H1 (cell line): ENCODE data around the gene GTF2A1. TPM values are rescaled to one million over a fixed set of nuclear protein-coding genes. Genes with fewer than 3 reads are reported as not detected.

Source experiments
- CTCF ChIA-PET: fragments of 300-600 bp; sonication (Branson Sonifier 250); formaldehyde crosslinking; loops from one replicate; lab custom pipeline; 2021; ENCODE audit not compliant: partially characterized antibody; lab: Charles Lee
- POLR2A ChIA-PET: fragments of 300-600 bp; sonication (Branson Sonifier 250); formaldehyde crosslinking; loops from one replicate; lab custom pipeline; 2021; ENCODE audit warnings: inconsistent platforms; ENCODE audit not compliant: partially characterized antibody; lab: Charles Lee
- DNase-seq, 2 experiments: peaks; one replicate each; pipeline versions ENCODE4 v3.0.0 to v3.0.0-alpha.2; 2010 to 2022; ENCODE audit warnings: low spot score in 2 of 2, low read depth in 1 of 2, mixed read lengths in 1 of 2
- FAIRE-seq: peaks from 2 replicates; lab custom pipeline; 2011; peaks lifted over from hg19 to GRCh38; lab: Jason Lieb, UNC
- H2AFZ ChIP-seq: 2 replicates; pipeline ENCODE4 v1.8.1; 2012; ENCODE audit warnings: low read length, inconsistent platforms
- H2AK5ac ChIP-seq: 2 replicates; pipeline ENCODE4 v1.6.1; 2013; ENCODE audit warnings: low read depth, low read length
- H2BK120ac ChIP-seq: replicated peaks from 2 replicates; pipeline ENCODE3; 2013; ENCODE audit warnings: low read depth, low read length, inconsistent platforms
- H2BK12ac ChIP-seq: 2 replicates; pipeline ENCODE4 v1.6.1; 2013; ENCODE audit warnings: low read depth, low read length
- H2BK15ac ChIP-seq: 2 replicates; pipeline ENCODE4 v1.6.1; 2013; ENCODE audit warnings: low read length
- H2BK20ac ChIP-seq: 2 replicates; pipeline ENCODE4 v1.6.1; 2013; ENCODE audit warnings: low read length
- H2BK5ac ChIP-seq: 2 replicates; pipeline ENCODE4 v1.6.1; 2013; ENCODE audit warnings: low read depth, low read length
- H3K14ac ChIP-seq: 2 replicates; pipeline ENCODE4 v1.6.1; 2013; ENCODE audit warnings: inconsistent platforms; ENCODE audit not compliant: insufficient read length
- H3K18ac ChIP-seq: 2 replicates; pipeline ENCODE4 v1.6.1; 2013; ENCODE audit warnings: low read length; ENCODE audit errors: extremely low read depth
- H3K23ac ChIP-seq: 2 replicates; pipeline ENCODE4 v1.6.1; 2013; ENCODE audit warnings: inconsistent platforms; ENCODE audit not compliant: insufficient read length
- H3K23me2 ChIP-seq: 2 replicates; pipeline ENCODE4 v1.6.1; 2013; ENCODE audit warnings: low read depth, low read length
- H3K27ac ChIP-seq: 2 replicates; pipeline ENCODE4 v1.6.1; 2011; ENCODE audit warnings: low read depth, low read length, inconsistent platforms
- H3K27me3 ChIP-seq, 4 experiments: replicated peaks in 1 of 4; 1 replicate in 1 of 4; 2 replicates in 3 of 4; pipeline versions ENCODE4 v1.6.1 to v1.8.1; 2011 to 2013; ENCODE audit warnings: low read length in 3 of 4, mild to moderate bottlenecking in 3 of 4, inconsistent platforms in 2 of 4, mixed read lengths in 2 of 4, moderate library complexity in 1 of 4; ENCODE audit not compliant: control insufficient read depth in 3 of 4, insufficient read depth in 3 of 4; ENCODE audit errors: extremely low read depth in 1 of 4
- H3K36me3 ChIP-seq, 4 experiments: 2 replicates each; pipeline versions ENCODE4 v1.6.1 to v1.8.1; 2011 to 2013; ENCODE audit warnings: mild to moderate bottlenecking in 4 of 4, low read length in 3 of 4, moderate library complexity in 2 of 4, control low read depth in 1 of 4, inconsistent platforms in 1 of 4; ENCODE audit not compliant: insufficient read depth in 4 of 4, control insufficient read depth in 2 of 4
- H3K4ac ChIP-seq: replicated peaks from 2 replicates; pipeline ENCODE3; 2013; ENCODE audit warnings: low read length, low read depth, mixed read lengths, inconsistent platforms; ENCODE audit not compliant: insufficient read length
- H3K4me1 ChIP-seq, 4 experiments: replicated peaks in 1 of 4; 1 replicate in 1 of 4; 2 replicates in 3 of 4; pipeline versions ENCODE4 v1.6.1 to v1.8.1; 2011 to 2013; ENCODE audit warnings: low read length in 3 of 4, inconsistent platforms in 2 of 4, mixed read lengths in 1 of 4; ENCODE audit not compliant: insufficient read depth in 4 of 4, control insufficient read depth in 3 of 4
- H3K4me2 ChIP-seq, 2 experiments: 2 replicates each; pipeline versions ENCODE4 v1.6.1 to v1.8.1; 2011 to 2013; ENCODE audit warnings: low read depth in 2 of 2, low read length in 2 of 2, control low read depth in 1 of 2, inconsistent platforms in 1 of 2, mild to moderate bottlenecking in 1 of 2; ENCODE audit not compliant: insufficient read depth in 1 of 2
- H3K4me3 ChIP-seq, 4 experiments: fragments of 200-600, 300-600 bp in 1 of 4; sonication (generic), shearing (Covaris generic), sonication (Bioruptor Twin) in 1 of 4; 2 replicates each; pipeline versions ENCODE4 v1.5.1 to v1.8.1; 2011 to 2016; ENCODE audit warnings: low read length in 4 of 4, low read depth in 3 of 4, control low read depth in 2 of 4, inconsistent platforms in 2 of 4, mild to moderate bottlenecking in 2 of 4, mixed read lengths in 1 of 4, moderate library complexity in 1 of 4; ENCODE audit not compliant: insufficient read depth in 2 of 4; ENCODE audit errors: extremely low read depth in 1 of 4
- H3K56ac ChIP-seq: replicated peaks from 2 replicates; pipeline ENCODE3; 2013; ENCODE audit warnings: low read depth, mild to moderate bottlenecking, mixed read lengths, low read length, inconsistent platforms; ENCODE audit not compliant: insufficient read length
- H3K79me1 ChIP-seq: 2 replicates; pipeline ENCODE4 v1.6.1; 2013; ENCODE audit warnings: low read depth, low read length, control low read depth
- H3K79me2 ChIP-seq, 2 experiments: 2 replicates each; pipeline versions ENCODE4 v1.6.1 to v1.8.1; 2012 to 2013; ENCODE audit warnings: low read length in 2 of 2, mild to moderate bottlenecking in 2 of 2, inconsistent platforms in 1 of 2; ENCODE audit not compliant: insufficient read depth in 2 of 2, control insufficient read depth in 1 of 2
- H3K9ac ChIP-seq, 4 experiments: replicated peaks in 1 of 4; 1 replicate in 1 of 4; 2 replicates in 3 of 4; pipeline versions ENCODE4 v1.6.1 to v1.8.1; 2011 to 2013; ENCODE audit warnings: low read depth in 3 of 4, low read length in 3 of 4, control low read depth in 2 of 4, mild to moderate bottlenecking in 2 of 4, moderate library complexity in 2 of 4, inconsistent platforms in 1 of 4; ENCODE audit errors: extremely low read depth in 1 of 4
- H3K9me3 ChIP-seq, 2 experiments: 2 replicates each; pipeline versions ENCODE4 v1.6.1 to v1.8.1; 2012 to 2013; ENCODE audit warnings: mild to moderate bottlenecking in 2 of 2, moderate library complexity in 2 of 2, control low read depth in 1 of 2, inconsistent platforms in 1 of 2, low read depth in 1 of 2, low read length in 1 of 2, mixed read lengths in 1 of 2; ENCODE audit not compliant: insufficient read depth in 2 of 2
- H4K20me1 ChIP-seq, 2 experiments: replicated peaks in 1 of 2; 2 replicates each; pipeline versions ENCODE3 to v1.8.1; 2011 to 2013; ENCODE audit warnings: inconsistent platforms in 2 of 2, low read length in 2 of 2, mild to moderate bottlenecking in 1 of 2; ENCODE audit not compliant: insufficient read depth in 2 of 2, control insufficient read depth in 1 of 2
- H4K5ac ChIP-seq: 2 replicates; pipeline ENCODE4 v1.6.1; 2013; ENCODE audit warnings: low read length, low read depth, mixed read lengths, inconsistent platforms; ENCODE audit not compliant: insufficient read length
- H4K8ac ChIP-seq: 2 replicates; pipeline ENCODE4 v1.8.0; 2013; ENCODE audit warnings: mild to moderate bottlenecking, moderate library complexity, low read length, inconsistent platforms; ENCODE audit not compliant: insufficient read depth; ENCODE audit errors: extremely low read depth
- H4K91ac ChIP-seq: replicated peaks from 2 replicates; pipeline ENCODE3; 2013; ENCODE audit warnings: low read length, mixed read lengths, inconsistent platforms; ENCODE audit not compliant: insufficient read length
- BACH1 ChIP-seq: IDR thresholded peaks from 2 replicates; pipeline ENCODE4 v1.6.1; 2012; ENCODE audit warnings: low read length, improper control_type of control experiment
- CTBP2 ChIP-seq: IDR thresholded peaks from 2 replicates; pipeline ENCODE4 v1.7.0; 2011; ENCODE audit warnings: borderline replicate concordance, mild to moderate bottlenecking, moderate library complexity, mixed read lengths, low read length; ENCODE audit not compliant: insufficient read depth, insufficient read length
- EP300 ChIP-seq, 2 experiments: IDR thresholded peaks; 1 replicate in 1 of 2; 2 replicates in 1 of 2; pipeline ENCODE4 v1.6.1; 2011 to 2012; ENCODE audit warnings: low read depth in 2 of 2, low read length in 2 of 2, mild to moderate bottlenecking in 2 of 2, borderline replicate concordance in 1 of 2, inconsistent platforms in 1 of 2, moderate library complexity in 1 of 2
- GTF2F1 ChIP-seq: IDR thresholded peaks from 2 replicates; pipeline ENCODE4 v1.6.1; 2012; ENCODE audit warnings: low read depth, low read length, improper control_type of control experiment, borderline replicate concordance
- KDM4A ChIP-seq: IDR thresholded peaks from one replicate; pipeline ENCODE4 v1.7.1; 2012; ENCODE audit warnings: low read depth, mild to moderate bottlenecking, moderate library complexity, low read length, inconsistent platforms; ENCODE audit not compliant: severe bottlenecking
- POLR2AphosphoS5 ChIP-seq: IDR thresholded peaks from 2 replicates; pipeline ENCODE4 v1.6.1; 2011; ENCODE audit warnings: low read depth, low read length
- RXRA ChIP-seq: IDR thresholded peaks from 2 replicates; pipeline ENCODE4 v1.6.1; 2011; ENCODE audit warnings: low read depth, mild to moderate bottlenecking, low read length, moderate library complexity; ENCODE audit not compliant: insufficient read depth
- SRF ChIP-seq: IDR thresholded peaks from 2 replicates; pipeline ENCODE4 v1.6.1; 2011; ENCODE audit warnings: mild to moderate bottlenecking, low read depth, low read length, moderate library complexity
- TAF7 ChIP-seq: optimal IDR thresholded peaks from 2 replicates; pipeline ENCODE3; 2011; ENCODE audit warnings: low read depth, mild to moderate bottlenecking, inconsistent platforms, low read length, moderate library complexity, borderline replicate concordance
- ZNF274 ChIP-seq: IDR thresholded peaks from 2 replicates; pipeline ENCODE4 v1.7.0; 2012; ENCODE audit warnings: low read length, borderline replicate concordance; ENCODE audit errors: extremely low read depth
- WGBS, 2 experiments: shearing (Covaris generic) in 1 of 2; methylation state at CpG; one replicate each; pipeline versions ENCODE4 v1.1.6 to v1.1.7; 2013 to 2015; ENCODE audit warnings: low lambda C conversion rate in 2 of 2, mixed read lengths in 2 of 2, inconsistent platforms in 1 of 2, low coverage in 1 of 2, missing lambda C conversion rate in 1 of 2; ENCODE audit not compliant: insufficient replicate concordance in 2 of 2, insufficient coverage in 1 of 2, insufficient read length in 1 of 2; ENCODE audit errors: extremely low coverage in 1 of 2, missing lambda C conversion rate in 1 of 2; 5-methylcytosine and 5-hydroxymethylcytosine counted together
- polyA plus RNA-seq, 7 experiments: library from polyadenylated mRNA; depleted of rRNA in 3 of 7; stranded (reverse) in 5 of 7; unstranded in 2 of 7; fragments of >200 nt in 5 of 7; fragments of 200-250 nt in 2 of 7; gene quantifications; 1 replicate in 5 of 7; 2 replicates in 1 of 7; 4 replicates in 1 of 7; pipeline versions ENCODE4 v1.2.1 to v1.2.3, GENCODE V29; 2011 to 2013; ENCODE audit warnings: missing spikeins in 2 of 7, mixed read lengths in 2 of 7
- total RNA-seq: library from RNA; stranded (reverse); fragmentation: NEBNext Ultra II Directional; extraction: Animal tissue kit (Norgen Biotek cat#: 25700); gene quantifications from 2 replicates; pipeline ENCODE4 v1.2.1, GENCODE V29; 2021
- TF ChIP-seq, protein P1 (sequence below), 3 experiments: IDR thresholded peaks; 1 replicate in 2 of 3; 2 replicates in 1 of 3; pipeline versions ENCODE4 v1.5.1 to v1.6.1; 2011; ENCODE audit warnings: low read length in 3 of 3, mild to moderate bottlenecking in 3 of 3, inconsistent platforms in 2 of 3, low read depth in 1 of 3, moderate library complexity in 1 of 3; ENCODE audit not compliant: insufficient read depth in 1 of 3; ENCODE audit errors: control extremely low read depth in 1 of 3

The GTF2A1 gene
- total and polyA plus RNA-seq, 2 of the 8 experiments (the other 6 are each of a cell fraction or from before 2014, with no cell fraction given), result 24.1 to 57.8 TPM

DNA sequence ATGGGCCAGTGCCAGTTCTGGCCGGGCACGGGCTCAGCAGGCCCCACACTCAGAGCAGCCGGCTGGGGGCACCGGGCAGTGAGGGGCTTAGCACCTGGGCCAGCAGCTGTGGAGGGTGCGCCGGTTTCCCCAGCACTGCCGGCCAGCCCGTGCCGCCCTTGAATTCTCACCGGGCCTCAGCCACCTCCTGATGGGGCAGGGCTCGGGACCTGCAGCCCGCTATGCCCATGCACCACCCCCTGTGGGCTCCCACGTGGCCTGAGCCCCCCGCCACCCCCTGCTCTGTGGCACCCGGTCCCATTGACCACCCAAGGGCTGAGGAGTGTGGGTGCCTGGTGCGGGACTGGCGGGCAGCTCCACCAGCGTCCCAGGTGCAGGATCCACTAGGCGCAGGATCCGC, 15.4 kb upstream of the GTF2A1 start:
- Histone ChIP-seq H3K23ac (no peak overlapping the region), H3K4me3 (no peak overlapping the region), H2BK20ac (no peak overlapping the region), H3K27ac (no peak overlapping the region), H2BK5ac (no peak overlapping the region), H3K56ac (no peak overlapping the region), H2AK5ac (no peak overlapping the region), H3K79me1 (no peaks in the 10 kb centered on the region), H4K20me1 (no peaks in the 10 kb centered on the region), H2AFZ (no peak overlapping the region), H3K9me3 (peaks cover 0 to 9% of the 10 kb centered on the region in 2 experiments; a peak in 1 of 4 replicates), H3K79me2 (no peaks in the 10 kb centered on the region), H3K4ac (no peak overlapping the region), H3K14ac (no peak overlapping the region), H4K91ac (no peak overlapping the region), H3K4me1 (peaks cover 0 to 3% (median 0%) of the 10 kb centered on the region in 4 experiments; a peak in 3 of 7 replicates), H3K36me3 (no peaks in the 10 kb centered on the region; a peak in 1 of 8 replicates), H4K5ac (no peak overlapping the region), H3K27me3 (no peaks in the 10 kb centered on the region), H4K8ac (no peak overlapping the region), H3K9ac (no peak overlapping the region), H3K23me2 (no peaks in the 10 kb centered on the region), H3K4me2 (no peak overlapping the region), H2BK12ac (no peak overlapping the region), H2BK15ac (no peak overlapping the region), H2BK120ac (no peak overlapping the region), H3K18ac (no peak overlapping the region)
- POLR2A ChIA-PET, result interaction anchor here (1.0 to 2.2 kb wide), 3 partner anchors 15 to 21 kb away, joined by 3 to 15 read pairs (median 4); partner anchors contain the start of gene GTF2A1
- DNase-seq, result no peak
- FAIRE-seq, result no peak
- 98% methylated on average over 7 of the region's 20 CpGs; no CpG with 5 or more reads in 1 of the 2 experiments for WGBS, 2 experiments
- CTCF ChIA-PET, result interaction anchor here (0.6 to 2.8 kb wide), 4 partner anchors 17 to 217 kb away, joined by 3 to 11 read pairs (median 3); no protein-coding TSS in a partner anchor
- TF ChIP-seq BACH1, result no peak
- TF ChIP-seq KDM4A, result no peak
- TF ChIP-seq EP300 (IDR thresholded peaks at IDR 0.05; ENCODE audit: borderline replicate concordance in 1 of 2, low read depth in 2 of 2, low read length in 2 of 2), result no peak
- no peak for TF ChIP-seq RXRA
- no peak for TF ChIP-seq ZNF274
- no peak for TF ChIP-seq CTBP2
- no peak for TF ChIP-seq GTF2F1
- TF ChIP-seq, protein P1, sequence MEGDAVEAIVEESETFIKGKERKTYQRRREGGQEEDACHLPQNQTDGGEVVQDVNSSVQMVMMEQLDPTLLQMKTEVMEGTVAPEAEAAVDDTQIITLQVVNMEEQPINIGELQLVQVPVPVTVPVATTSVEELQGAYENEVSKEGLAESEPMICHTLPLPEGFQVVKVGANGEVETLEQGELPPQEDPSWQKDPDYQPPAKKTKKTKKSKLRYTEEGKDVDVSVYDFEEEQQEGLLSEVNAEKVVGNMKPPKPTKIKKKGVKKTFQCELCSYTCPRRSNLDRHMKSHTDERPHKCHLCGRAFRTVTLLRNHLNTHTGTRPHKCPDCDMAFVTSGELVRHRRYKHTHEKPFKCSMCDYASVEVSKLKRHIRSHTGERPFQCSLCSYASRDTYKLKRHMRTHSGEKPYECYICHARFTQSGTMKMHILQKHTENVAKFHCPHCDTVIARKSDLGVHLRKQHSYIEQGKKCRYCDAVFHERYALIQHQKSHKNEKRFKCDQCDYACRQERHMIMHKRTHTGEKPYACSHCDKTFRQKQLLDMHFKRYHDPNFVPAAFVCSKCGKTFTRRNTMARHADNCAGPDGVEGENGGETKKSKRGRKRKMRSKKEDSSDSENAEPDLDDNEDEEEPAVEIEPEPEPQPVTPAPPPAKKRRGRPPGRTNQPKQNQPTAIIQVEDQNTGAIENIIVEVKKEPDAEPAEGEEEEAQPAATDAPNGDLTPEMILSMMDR (IDR thresholded peaks at IDR 0.05; ENCODE audit: control extremely low read depth in 1 of 3, insufficient read depth in 1 of 3, low read depth in 1 of 3, low read length in 3 of 3), result no peak
- TF ChIP-seq TAF7, result no peak
- no peak for TF ChIP-seq POLR2AphosphoS5
- no peak for TF ChIP-seq SRF
